ENCODE results near the gene JARID2.

The JARID2 gene

GRCh38 chr6:15358579-15359327, 112.9 kb downstream of the JARID2 start:
- DNase-seq (ENCODE audit: low read depth), result no peak

- no peak for DNase-seq (ENCODE audit: low read depth)
These were observed 113.5 kb downstream of the JARID2 start for GRCh38 chr6:15359335-15359862.

GRCh38 chr6:15360300-15360699, 114.4 kb downstream of the JARID2 start:
- no peak for DNase-seq (ENCODE audit: low read depth)

- no peak for DNase-seq (ENCODE audit: low read depth)
These were observed 115.3 kb downstream of the JARID2 start for GRCh38 chr6:15361197-15361596.

GRCh38 chr6:15362274-15363160, 116.6 kb downstream of the JARID2 start:
- no peak for DNase-seq (ENCODE audit: low read depth)

GRCh38 chr6:15363164-15363522, 117.3 kb downstream of the JARID2 start:
- DNase-seq (ENCODE audit: low read depth), result no peak

GRCh38 chr6:15363523-15364400, 117.9 kb downstream of the JARID2 start:
- no peak for DNase-seq (ENCODE audit: low read depth)

GRCh38 chr6:15364401-15365037, 118.7 kb downstream of the JARID2 start:
- DNase-seq (ENCODE audit: low read depth), result no peak

- no peak for DNase-seq (ENCODE audit: low read depth)
These were observed 119.4 kb downstream of the JARID2 start for GRCh38 chr6:15365273-15365687.

GRCh38 chr6:15366003-15366535, 120.2 kb downstream of the JARID2 start:
- no peak for DNase-seq (ENCODE audit: low read depth)

GRCh38 chr6:15366879-15367278, 121.0 kb downstream of the JARID2 start:
- no peak for DNase-seq (ENCODE audit: low read depth)

- DNase-seq (ENCODE audit: low read depth), result no peak
These were observed 122.3 kb downstream of the JARID2 start for GRCh38 chr6:15368186-15368585.

GRCh38 chr6:15368873-15369272, 123.0 kb downstream of the JARID2 start:
- DNase-seq (ENCODE audit: low read depth), result no peak

GRCh38 chr6:15369838-15370237, 124.0 kb downstream of the JARID2 start:
- no peak for DNase-seq (ENCODE audit: low read depth)

- no peak for DNase-seq (ENCODE audit: low read depth)
These were observed 125.1 kb downstream of the JARID2 start for GRCh38 chr6:15370733-15371671.

- no peak for DNase-seq (ENCODE audit: low read depth)
These were observed 127.1 kb downstream of the JARID2 start for GRCh38 chr6:15372932-15373331.

GRCh38 chr6:15374119-15374518, 128.2 kb downstream of the JARID2 start:
- DNase-seq (ENCODE audit: low read depth), result no peak

- DNase-seq (ENCODE audit: low read depth), result no peak
These were observed 129.1 kb downstream of the JARID2 start for GRCh38 chr6:15375018-15375417.

GRCh38 chr6:15375638-15376290, 129.9 kb downstream of the JARID2 start:
- DNase-seq (ENCODE audit: low read depth), result no peak
